PFSK-1 (cell line): ENCODE results near the gene RHOV. TPM values are rescaled to one million over a fixed set of nuclear protein-coding genes. Genes with fewer than 3 reads are reported as not detected.
A peak's percentile ranks its signal among the peaks of the same experiment; 100 is the strongest.

Experiments used
- FOXP2 ChIP-seq: optimal IDR thresholded peaks from 2 replicates; pipeline ENCODE3; 2011; ENCODE audit warnings: borderline replicate concordance, control low read depth, inconsistent platforms; ENCODE audit not compliant: insufficient read depth; ENCODE audit errors: extremely low read length, extremely low read depth
- POLR2AphosphoS5 ChIP-seq: IDR thresholded peaks from 2 replicates; pipeline ENCODE4 v1.6.1; 2012; ENCODE audit warnings: low read depth, mild to moderate bottlenecking, control low read depth, low read length, moderate library complexity
- REST ChIP-seq, 2 experiments: IDR thresholded peaks; 2 replicates each; pipeline versions ENCODE4 v1.6.1 to v1.8.0; 2011 to 2012; ENCODE audit warnings: low read depth in 2 of 2, low read length in 2 of 2, control low read depth in 1 of 2, inconsistent platforms in 1 of 2, mild to moderate bottlenecking in 1 of 2, moderate library complexity in 1 of 2; ENCODE audit not compliant: insufficient read depth in 1 of 2
- SIN3A ChIP-seq: IDR thresholded peaks from 2 replicates; pipeline ENCODE4 v1.6.1; 2012; ENCODE audit warnings: mild to moderate bottlenecking, low read length, moderate library complexity, borderline replicate concordance; ENCODE audit not compliant: insufficient read depth
- TAF1 ChIP-seq: IDR thresholded peaks from 2 replicates; pipeline ENCODE4 v1.6.1; 2012; ENCODE audit warnings: low read length, control low read depth, borderline replicate concordance; ENCODE audit not compliant: insufficient read depth
- polyA plus RNA-seq: library from polyadenylated mRNA; unstranded; fragments of >200 nt; gene quantifications from one replicate; pipeline ENCODE4 v1.2.1, GENCODE V29; 2012; ENCODE audit warnings: low read depth, missing spikeins; ENCODE audit not compliant: insufficient read length

RHOV gene
- 0.97 TPM for polyA plus RNA-seq

GRCh38 chr15:40873694-40874561, at the start of gene RHOV:
Gene RHOV, minus strand, starts transcription at chr15:40874234. Its CDS starts 95 bp downstream, at chr15:40874139.
- peak; percentile 38 for TF ChIP-seq FOXP2
- no peak for TF ChIP-seq POLR2AphosphoS5

GRCh38 chr15:40923551-40923950, 49.5 kb upstream of the RHOV start:
- TF ChIP-seq POLR2AphosphoS5 (no peak), REST (IDR thresholded peaks at IDR 0.05; ENCODE audit: insufficient read depth in 1 of 2, low read depth in 2 of 2, low read length in 2 of 2) (no peak), TAF1 (no peak), FOXP2 (no peak)

- TF ChIP-seq POLR2AphosphoS5 (no peak), FOXP2 (no peak), SIN3A (no peak), TAF1 (no peak), REST (IDR thresholded peaks at IDR 0.05; ENCODE audit: insufficient read depth in 1 of 2, low read depth in 2 of 2, low read length in 2 of 2) (no peak)
Measured at GRCh38 chr15:40922608-40923005, 48.6 kb upstream of the RHOV start.

- TF ChIP-seq TAF1 (no peak), REST (IDR thresholded peaks at IDR 0.05; ENCODE audit: insufficient read depth in 1 of 2, low read depth in 2 of 2, low read length in 2 of 2) (peak; percentile 64 to 87), POLR2AphosphoS5 (no peak), FOXP2 (no peak)
Measured at GRCh38 chr15:40921949-40922607, 48.0 kb upstream of the RHOV start.

GRCh38 chr15:40918799-40919392, 44.9 kb upstream of the RHOV start:
- TF ChIP-seq TAF1: no peak
- TF ChIP-seq FOXP2: no peak
- no peak for TF ChIP-seq SIN3A
- TF ChIP-seq POLR2AphosphoS5: no peak
- TF ChIP-seq REST (IDR thresholded peaks at IDR 0.05; ENCODE audit: insufficient read depth in 1 of 2, low read depth in 2 of 2, low read length in 2 of 2): no peak
